ENCODE results near the gene CAMKV. TPM values are rescaled to one million over a fixed set of nuclear protein-coding genes. Genes with fewer than 3 reads are reported as not detected.
A peak's percentile ranks its signal among the peaks of the same experiment; 100 is the strongest.

The CAMKV gene
- total RNA-seq, 1 donor from 2014 or later = not detected

DNA sequence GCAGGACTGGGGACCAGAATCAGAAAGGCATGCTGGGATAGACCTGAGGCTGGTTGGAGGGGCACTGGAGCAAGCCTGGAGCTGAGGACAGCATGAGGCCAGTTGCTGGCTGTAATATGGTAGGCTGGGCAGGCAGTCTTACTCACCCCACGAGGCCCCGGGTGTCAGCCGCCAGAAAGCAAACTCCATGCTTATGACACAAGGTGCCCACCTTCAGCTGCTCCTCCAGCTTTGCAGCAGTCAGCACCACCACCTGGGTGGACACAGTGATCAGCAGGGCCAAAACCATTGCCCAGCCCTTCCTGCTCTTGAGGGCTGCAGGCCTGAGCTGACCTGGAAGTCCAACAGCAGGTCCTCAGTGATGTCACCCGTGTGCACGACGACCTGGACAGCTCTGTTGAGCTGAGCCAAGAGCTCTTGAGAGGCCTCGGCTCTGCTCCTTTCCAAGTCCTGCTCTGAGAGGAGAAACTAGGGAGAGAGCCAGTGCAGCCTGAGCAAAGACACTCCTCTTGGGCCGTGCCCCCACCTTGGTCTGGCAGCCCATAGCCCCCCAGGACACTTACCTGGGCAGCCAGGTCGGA lies 56.7 kb downstream of the CAMKV start:
- intact Hi-C loops (cut with DNase I) = no loop called here
- no peak for DNase-seq (ENCODE audit: missing footprints)
- ATAC-seq = peak; percentile 66

Other genes with a start within 250 kb of the CAMKV start
- 99.5 TPM for gene APEH, start 195.6 kb downstream of the CAMKV start, total RNA-seq
- 4.6 TPM for gene MST1, start 180.4 kb downstream of the CAMKV start, total RNA-seq
- 46.1 TPM for gene RNF123, start 180.3 kb downstream of the CAMKV start, total RNA-seq
- gene AMIGO3, start 150.2 kb downstream of the CAMKV start, total RNA-seq = not detected
- gene GMPPB, start 146.0 kb downstream of the CAMKV start, total RNA-seq = 18.1 TPM
- 19.0 TPM for gene IP6K1, start 83.4 kb downstream of the CAMKV start, total RNA-seq
- not detected for gene CDHR4, start 70.0 kb downstream of the CAMKV start, total RNA-seq
- gene INKA1, start 66.6 kb downstream of the CAMKV start, total RNA-seq = 3.1 TPM
- gene UBA7, start 56.0 kb downstream of the CAMKV start, total RNA-seq = 23.1 TPM
- gene TRAIP, start 13.3 kb downstream of the CAMKV start, total RNA-seq = 2.5 TPM
- gene MST1R, start 34.0 kb upstream of the CAMKV start, total RNA-seq = 1.2 TPM
- gene MON1A, start 59.9 kb upstream of the CAMKV start, total RNA-seq = 7.7 TPM
- 44.3 TPM for gene RBM6, start 70.2 kb upstream of the CAMKV start, total RNA-seq
- 66.5 TPM for gene RBM5, start 219.0 kb upstream of the CAMKV start, total RNA-seq